Body of pancreas (tissue), 4 donors: ENCODE results near the gene ACSL6. TPM values are rescaled to one million over a fixed set of nuclear protein-coding genes. Genes with fewer than 3 reads are reported as not detected.
A peak's percentile ranks its signal among the peaks of the same experiment; 100 is the strongest.

Source experiments
- ATAC-seq: fragments of 150-250 bp; one replicate; pipeline ENCODE4 v1.9.1; 2016
- DNase-seq, 4 donors: peaks; one replicate each; pipeline ENCODE4 v3.0.0-alpha.2; 2019
- H3K27ac ChIP-seq, 4 donors: fragments of 200-600 bp; sonication (generic); 1 replicate in 3 of 4; 2 replicates in 1 of 4; pipeline versions ENCODE4 v1.5.1 to v1.6.1; 2016 to 2019; ENCODE audit warnings: mild to moderate bottlenecking in 1 of 4, mixed read lengths in 1 of 4, moderate library complexity in 1 of 4
- H3K27me3 ChIP-seq, 2 donors: fragments of 200-600 bp; sonication (generic); one replicate each; pipeline ENCODE4 v1.6.0; 2016; ENCODE audit warnings: mild to moderate bottlenecking in 1 of 2
- H3K36me3 ChIP-seq, 2 donors: fragments of 200-600 bp; sonication (generic); replicated peaks in 1 of 2; 2 replicates each; pipeline ENCODE4 v1.5.1; 2016; ENCODE audit warnings: low read depth in 2 of 2; ENCODE audit not compliant: insufficient read depth in 1 of 2
- H3K4me1 ChIP-seq: fragments of 200-600 bp; sonication (generic); one replicate; pipeline ENCODE4 v1.6.0; 2016
- H3K4me3 ChIP-seq, 2 donors: fragments of 200-600 bp; sonication (generic); 1 replicate in 1 of 2; 2 replicates in 1 of 2; pipeline ENCODE4 v1.5.1; 2016 to 2019
- H3K9me3 ChIP-seq, 3 donors: fragments of 200-600 bp; sonication (generic); 1 replicate in 2 of 3; 2 replicates in 1 of 3; pipeline ENCODE4 v1.5.1; 2016
- CTCF ChIP-seq, 7 experiments: fragments of 450-650 bp in 4 of 7; fragments of 200-600 bp in 3 of 7; sonication (generic) in 3 of 7; IDR thresholded peaks; one replicate each; pipeline ENCODE4 v1.5.1; 2016 to 2019; ENCODE audit warnings: antibody characterized with exemption in 7 of 7
- POLR2A ChIP-seq, 3 donors: fragments of 450-650 bp; IDR thresholded peaks; one replicate each; pipeline ENCODE4 v1.6.1; 2016; ENCODE audit warnings: antibody characterized with exemption in 3 of 3, mild to moderate bottlenecking in 2 of 3
- WGBS, 2 donors: methylation state at CpG; one replicate each; pipeline ENCODE4 v1.1.5; 2017; 5-methylcytosine and 5-hydroxymethylcytosine counted together
- intact Hi-C: fragments of 100-400 bp; cut with DNase I; formaldehyde crosslinking; loops from one replicate; pipeline ENCODE4 v1.15.1; 2023
- total RNA-seq, 2 donors: library from RNA; depleted of rRNA; stranded (reverse); fragments of >200 nt; gene quantifications; one replicate each; pipeline ENCODE4 v1.1.0, GENCODE V29; 2016

Gene ACSL6
- total RNA-seq, 2 donors from 2014 or later: 2.0 to 2.1 TPM

- intact Hi-C loops: loop anchor here (5.0 to 10.0 kb wide), 2 partner anchors 191 to 418 kb away; no protein-coding TSS in a partner anchor
- Histone ChIP-seq H3K36me3 (no peaks in the 10 kb centered on the region), H3K4me1 (peaks cover 22% of the 10 kb centered on the region), H3K27me3 (no peaks in the 10 kb centered on the region), H3K9me3 (no peaks in the 10 kb centered on the region), H3K27ac (no peak overlapping the region), H3K4me3 (no peak overlapping the region)
- no peak for ATAC-seq
- no peak for DNase-seq
- WGBS, 2 donors: 70 to 86% methylated on average over 2 to 3 of the region's 3 CpGs
- no peak for TF ChIP-seq CTCF (IDR thresholded peaks at IDR 0.05)
- no peak for TF ChIP-seq POLR2A (IDR thresholded peaks at IDR 0.05)
These were observed 5.9 kb downstream of the ACSL6 start for GRCh38 chr5:132005591-132005990.

- intact Hi-C loops: loop anchor here (10.0 kb wide), 1 partner anchor 189 kb away; no protein-coding TSS in a partner anchor
- TF ChIP-seq POLR2A (IDR thresholded peaks at IDR 0.05) (no peak), CTCF (IDR thresholded peaks at IDR 0.05) (no peak)
- Histone ChIP-seq H3K4me1 (peaks cover 22% of the 10 kb centered on the region), H3K36me3 (no peaks in the 10 kb centered on the region), H3K4me3 (no peak overlapping the region), H3K27me3 (no peaks in the 10 kb centered on the region), H3K27ac (peak overlapping the region in 1 of 4 donors; percentile 39), H3K9me3 (no peaks in the 10 kb centered on the region)
- ATAC-seq: no peak
- WGBS, 2 donors: 42 to 79% methylated on average over 3 of the region's 3 CpGs
- no peak for DNase-seq
These were observed 7.5 kb downstream of the ACSL6 start for GRCh38 chr5:132003982-132004381.

- Histone ChIP-seq H3K4me3 (no peak overlapping the region), H3K4me1 (peaks cover 22% of the 10 kb centered on the region), H3K27ac (peak overlapping the region in 3 of 4 donors; percentile 8 to 39 (median 12)), H3K36me3 (no peaks in the 10 kb centered on the region), H3K27me3 (no peaks in the 10 kb centered on the region), H3K9me3 (no peaks in the 10 kb centered on the region)
- DNase-seq (peak; percentile 40 to 50 (median 46)), ATAC-seq (peak; percentile 69)
- TF ChIP-seq POLR2A (IDR thresholded peaks at IDR 0.05) (no peak), CTCF (IDR thresholded peaks at IDR 0.05) (no peak)
- intact Hi-C loops: loop anchor here (10.0 kb wide), 1 partner anchor 188 kb away; no protein-coding TSS in a partner anchor
- WGBS, 2 donors: 43 to 54% methylated on average over 7 to 12 of the region's 12 CpGs
These were observed 8.2 kb downstream of the ACSL6 start for GRCh38 chr5:132003170-132003744.

- no peaks in the 10 kb centered on the region for H3K36me3 ChIP-seq
- intact Hi-C loops: loop anchor here (10.0 kb wide), 1 partner anchor 188 kb away; no protein-coding TSS in a partner anchor
- H3K27me3 ChIP-seq: no peaks in the 10 kb centered on the region
- peaks cover 26% of the 10 kb centered on the region for H3K4me1 ChIP-seq
- H3K9me3 ChIP-seq: no peaks in the 10 kb centered on the region
- no peak for TF ChIP-seq POLR2A (IDR thresholded peaks at IDR 0.05)
- TF ChIP-seq CTCF (IDR thresholded peaks at IDR 0.05): no peak
- H3K4me3 ChIP-seq: no peak overlapping the region
- DNase-seq (no peak), ATAC-seq (no peak)
- H3K27ac ChIP-seq: peak overlapping the region in 3 of 4 donors; percentile 8 to 39 (median 12)
- WGBS, 2 donors: 83 to 84% methylated on average over 2 of the region's 2 CpGs
These were observed 8.7 kb downstream of the ACSL6 start for GRCh38 chr5:132002757-132003156.
